Activated naive CD8-positive, alpha-beta T cell treated with anti-CD3 and anti-CD28 coated beads, Interleukin-2, amount 10 ng/mL, durations not matched to agents 7 days and 5 days (primary cell): ENCODE measurements around the gene BBS2. TPM values are rescaled to one million over a fixed set of nuclear protein-coding genes. Genes with fewer than 3 reads are reported as not detected.

Experiments
- ATAC-seq: fragments of 150-1000 bp; cut with Tn5 transposase; one replicate; pipeline ENCODE4 v1.10.0; 2021; ENCODE audit warnings: low read depth, moderate library complexity
- POLR2A ChIA-PET: fragments of 350-600 bp; sonication (Branson Sonifier 250); formaldehyde crosslinking; loops from one replicate; lab custom pipeline; 2021; ENCODE audit warnings: antibody characterized with exemption; lab: Charles Lee
- DNase-seq: peaks from one replicate; pipeline ENCODE4 v3.0.0; 2021
- H3K27ac Mint-ChIP-seq: one replicate; pipeline ENCODE4 v1.8.0; 2022; ENCODE audit warnings: mild to moderate bottlenecking, mixed read lengths
- H3K27me3 Mint-ChIP-seq: one replicate; pipeline ENCODE4 v1.8.0; 2022; ENCODE audit warnings: mild to moderate bottlenecking, moderate library complexity, mixed read lengths
- H3K36me3 Mint-ChIP-seq: one replicate; pipeline ENCODE4 v1.8.0; 2021; ENCODE audit warnings: mild to moderate bottlenecking, mixed read lengths
- H3K4me1 Mint-ChIP-seq: one replicate; pipeline ENCODE4 v1.8.0; 2021; ENCODE audit warnings: mixed read lengths
- H3K4me3 Mint-ChIP-seq: one replicate; pipeline ENCODE4 v1.8.0; 2022; ENCODE audit warnings: mild to moderate bottlenecking, moderate library complexity, mixed read lengths
- H3K9me3 Mint-ChIP-seq: one replicate; pipeline ENCODE4 v1.8.0; 2021; ENCODE audit warnings: mixed read lengths
- total RNA-seq, 2 experiments: library from RNA; stranded (reverse); gene quantifications; one replicate each; pipeline ENCODE4 v1.2.3, GENCODE V29; 2021

Gene BBS2
- total RNA-seq, 2 experiments from 2014 or later = 38.2 to 41.5 TPM

GRCh38 chr16:56480776-56481467 lies 38.9 kb downstream of the BBS2 start:
- Mint-ChIP-seq H3K4me1 (peaks cover 10% of the 10 kb centered on the region), H3K27ac (no peak overlapping the region), H3K36me3 (peaks cover 30% of the 10 kb centered on the region), H3K9me3 (no peaks in the 10 kb centered on the region), H3K4me3 (no peak overlapping the region), H3K27me3 (no peaks in the 10 kb centered on the region)
- ATAC-seq (no peak), DNase-seq (no peak)
- POLR2A ChIA-PET = no interaction called here

- POLR2A ChIA-PET = interaction anchor here (1.8 kb wide), 1 partner anchor 28 kb away, joined by 8 read pairs; the partner anchor contains the start of genes NUDT21 and OGFOD1
- Mint-ChIP-seq H3K4me1 (peaks cover 10% of the 10 kb centered on the region), H3K36me3 (peaks cover 42% of the 10 kb centered on the region), H3K27ac (peak overlapping the region; percentile 9), H3K4me3 (no peak overlapping the region), H3K9me3 (no peaks in the 10 kb centered on the region), H3K27me3 (no peaks in the 10 kb centered on the region)
- DNase-seq (no peak), ATAC-seq (no peak)
These were observed 40.4 kb downstream of the BBS2 start for GRCh38 chr16:56479469-56479868.

- no peak for DNase-seq
- no peak overlapping the region for H3K4me3 Mint-ChIP-seq
- POLR2A ChIA-PET = interaction anchor here (1.8 kb wide), 1 partner anchor 27 kb away, joined by 8 read pairs; the partner anchor contains the start of genes NUDT21 and OGFOD1
These were observed 41.4 kb downstream of the BBS2 start for GRCh38 chr16:56478281-56479049.

GRCh38 chr16:56477096-56477878 lies 42.5 kb downstream of the BBS2 start:
- DNase-seq (no peak), ATAC-seq (peak; percentile 39)
- Mint-ChIP-seq H3K4me3 (no peak overlapping the region), H3K4me1 (peaks cover 10% of the 10 kb centered on the region), H3K9me3 (no peaks in the 10 kb centered on the region), H3K27ac (no peak overlapping the region), H3K27me3 (no peaks in the 10 kb centered on the region), H3K36me3 (peaks cover 41% of the 10 kb centered on the region)
- POLR2A ChIA-PET = no interaction called here

More at GRCh38 chr16:56478281-56479049, 41.4 kb downstream of the BBS2 start:
- ATAC-seq = no peak
- H3K9me3 Mint-ChIP-seq = no peaks in the 10 kb centered on the region
- H3K27ac Mint-ChIP-seq = no peak overlapping the region
- H3K27me3 Mint-ChIP-seq = no peaks in the 10 kb centered on the region
- H3K4me1 Mint-ChIP-seq = peaks cover 10% of the 10 kb centered on the region
- peaks cover 42% of the 10 kb centered on the region for H3K36me3 Mint-ChIP-seq

GRCh38 chr16:56475201-56475600 lies 44.6 kb downstream of the BBS2 start:
- Mint-ChIP-seq H3K9me3 (no peaks in the 10 kb centered on the region), H3K4me1 (peaks cover 10% of the 10 kb centered on the region), H3K36me3 (peaks cover 47% of the 10 kb centered on the region), H3K27me3 (no peaks in the 10 kb centered on the region), H3K27ac (no peak overlapping the region), H3K4me3 (no peak overlapping the region)
- ATAC-seq = no peak
- POLR2A ChIA-PET = no interaction called here
- DNase-seq = no peak

- ATAC-seq (no peak), DNase-seq (no peak)
- H3K27ac Mint-ChIP-seq = no peak overlapping the region
- H3K4me1 Mint-ChIP-seq = no peaks in the 10 kb centered on the region
- no peaks in the 10 kb centered on the region for H3K27me3 Mint-ChIP-seq
- POLR2A ChIA-PET = no interaction called here
- H3K9me3 Mint-ChIP-seq = no peaks in the 10 kb centered on the region
- peaks cover 33% of the 10 kb centered on the region for H3K36me3 Mint-ChIP-seq
- no peak overlapping the region for H3K4me3 Mint-ChIP-seq
These were observed 49.2 kb downstream of the BBS2 start for GRCh38 chr16:56470666-56471065.

GRCh38 chr16:56470232-56470631 lies 49.6 kb downstream of the BBS2 start:
- no peaks in the 10 kb centered on the region for H3K4me1 Mint-ChIP-seq
- H3K27ac Mint-ChIP-seq = no peak overlapping the region

GRCh38 chr16:56469748-56470147 lies 50.1 kb downstream of the BBS2 start:
- H3K4me3 Mint-ChIP-seq = no peak overlapping the region

More at GRCh38 chr16:56470232-56470631, 49.6 kb downstream of the BBS2 start:
- DNase-seq = no peak
- no peak overlapping the region for H3K4me3 Mint-ChIP-seq
- no peak for ATAC-seq
- H3K27me3 Mint-ChIP-seq = no peaks in the 10 kb centered on the region
- H3K36me3 Mint-ChIP-seq = peaks cover 31% of the 10 kb centered on the region
- H3K9me3 Mint-ChIP-seq = no peaks in the 10 kb centered on the region
- POLR2A ChIA-PET = no interaction called here

GRCh38 chr16:56468800-56469199 lies 51.0 kb downstream of the BBS2 start:
- POLR2A ChIA-PET = interaction anchor here (0.6 kb wide), 1 partner anchor 20 kb away, joined by 3 read pairs; no protein-coding TSS in a partner anchor
- ATAC-seq = no peak
- H3K27ac Mint-ChIP-seq = no peak overlapping the region
- H3K4me3 Mint-ChIP-seq = no peak overlapping the region
- no peak for DNase-seq
- no peaks in the 10 kb centered on the region for H3K4me1 Mint-ChIP-seq
- no peaks in the 10 kb centered on the region for H3K9me3 Mint-ChIP-seq
- peaks cover 32% of the 10 kb centered on the region for H3K36me3 Mint-ChIP-seq
- no peaks in the 10 kb centered on the region for H3K27me3 Mint-ChIP-seq

More at GRCh38 chr16:56469748-56470147, 50.1 kb downstream of the BBS2 start:
- H3K4me1 Mint-ChIP-seq = no peaks in the 10 kb centered on the region
- H3K36me3 Mint-ChIP-seq = peaks cover 27% of the 10 kb centered on the region
- no peaks in the 10 kb centered on the region for H3K27me3 Mint-ChIP-seq
- H3K9me3 Mint-ChIP-seq = no peaks in the 10 kb centered on the region
- POLR2A ChIA-PET = no interaction called here
- no peak for ATAC-seq
- no peak for DNase-seq
- H3K27ac Mint-ChIP-seq = no peak overlapping the region

GRCh38 chr16:56466344-56466743 lies 53.5 kb downstream of the BBS2 start:
- Mint-ChIP-seq H3K36me3 (peaks cover 32% of the 10 kb centered on the region), H3K27me3 (no peaks in the 10 kb centered on the region), H3K27ac (no peak overlapping the region), H3K9me3 (no peaks in the 10 kb centered on the region), H3K4me1 (no peaks in the 10 kb centered on the region), H3K4me3 (no peak overlapping the region)
- DNase-seq (no peak), ATAC-seq (no peak)
- POLR2A ChIA-PET = no interaction called here

- H3K27me3 Mint-ChIP-seq = no peaks in the 10 kb centered on the region
- DNase-seq = no peak
- H3K4me1 Mint-ChIP-seq = no peaks in the 10 kb centered on the region
- H3K4me3 Mint-ChIP-seq = no peak overlapping the region
- no peak overlapping the region for H3K27ac Mint-ChIP-seq
- no peaks in the 10 kb centered on the region for H3K9me3 Mint-ChIP-seq
- H3K36me3 Mint-ChIP-seq = peaks cover 24% of the 10 kb centered on the region
- ATAC-seq = no peak
- POLR2A ChIA-PET = no interaction called here
These were observed 56.7 kb downstream of the BBS2 start for GRCh38 chr16:56463153-56463552.

GRCh38 chr16:56462064-56462796 lies 57.6 kb downstream of the BBS2 start:
- Mint-ChIP-seq H3K36me3 (peaks cover 27% of the 10 kb centered on the region), H3K4me3 (no peak overlapping the region), H3K9me3 (no peaks in the 10 kb centered on the region), H3K4me1 (no peaks in the 10 kb centered on the region), H3K27ac (no peak overlapping the region), H3K27me3 (no peaks in the 10 kb centered on the region)
- POLR2A ChIA-PET = no interaction called here
- DNase-seq = no peak
- ATAC-seq = no peak

GRCh38 chr16:56460101-56460500 lies 59.7 kb downstream of the BBS2 start:
- DNase-seq (no peak), ATAC-seq (no peak)
- Mint-ChIP-seq H3K4me3 (no peak overlapping the region), H3K9me3 (no peaks in the 10 kb centered on the region), H3K27me3 (no peaks in the 10 kb centered on the region), H3K27ac (no peak overlapping the region), H3K4me1 (peaks cover 6% of the 10 kb centered on the region), H3K36me3 (peaks cover 37% of the 10 kb centered on the region)
- POLR2A ChIA-PET = no interaction called here
